CD8-positive, alpha-beta memory T cell (primary cell): ENCODE results near the gene TACR2. TPM values are rescaled to one million over a fixed set of nuclear protein-coding genes. Genes with fewer than 3 reads are reported as not detected.

ENCODE experiments used
- CTCF ChIA-PET: fragments of 350-600 bp; sonication (Branson Sonifier 250); formaldehyde crosslinking; loops from one replicate; lab custom pipeline; 2021; ENCODE audit warnings: antibody characterized with exemption; lab: Charles Lee
- POLR2A ChIA-PET: fragments of 350-600 bp; sonication (Branson Sonifier 250); formaldehyde crosslinking; loops from one replicate; lab custom pipeline; 2021; ENCODE audit warnings: antibody characterized with exemption; lab: Charles Lee
- DNase-seq, 5 donors: peaks; one replicate each; pipeline versions ENCODE4 v3.0.0 to v3.0.0-alpha.2; 2020 to 2022; ENCODE audit warnings: mixed read lengths in 1 of 5
- H3K27ac ChIP-seq: one replicate; pipeline ENCODE4 v1.7.0; 2013; ENCODE audit warnings: low read depth, mild to moderate bottlenecking, low read length, moderate library complexity
- H3K27me3 ChIP-seq: 2 replicates; pipeline ENCODE4 v1.7.0; 2013; ENCODE audit warnings: low read length, mild to moderate bottlenecking; ENCODE audit not compliant: insufficient read depth, poor library complexity, severe bottlenecking
- H3K36me3 ChIP-seq: 2 replicates; pipeline ENCODE4 v1.7.0; 2013; ENCODE audit warnings: mild to moderate bottlenecking, low read length, moderate library complexity; ENCODE audit not compliant: insufficient read depth
- H3K4me1 ChIP-seq: 2 replicates; pipeline ENCODE4 v1.7.0; 2013; ENCODE audit warnings: mild to moderate bottlenecking, low read length, moderate library complexity; ENCODE audit not compliant: insufficient read depth
- H3K4me3 ChIP-seq: 2 replicates; pipeline ENCODE4 v1.7.0; 2013; ENCODE audit warnings: mild to moderate bottlenecking, low read length
- H3K9me3 ChIP-seq: 2 replicates; pipeline ENCODE4 v1.7.0; 2013; ENCODE audit warnings: mild to moderate bottlenecking, low read length
- H3K27ac Mint-ChIP-seq, 8 donors: one replicate each; pipeline ENCODE4 v1.8.0; 2020 to 2021; ENCODE audit warnings: mixed read lengths in 8 of 8, mild to moderate bottlenecking in 6 of 8, inconsistent platforms in 3 of 8, moderate library complexity in 3 of 8
- H3K27me3 Mint-ChIP-seq, 2 donors: one replicate each; pipeline ENCODE4 v1.8.0; 2020 to 2021; ENCODE audit warnings: mixed read lengths in 2 of 2, mild to moderate bottlenecking in 1 of 2, moderate library complexity in 1 of 2
- H3K36me3 Mint-ChIP-seq, 3 donors: one replicate each; pipeline ENCODE4 v1.8.0; 2020 to 2021; ENCODE audit warnings: mixed read lengths in 3 of 3, inconsistent platforms in 1 of 3, mild to moderate bottlenecking in 1 of 3
- H3K4me1 Mint-ChIP-seq, 3 donors: one replicate each; pipeline ENCODE4 v1.8.0; 2020 to 2021; ENCODE audit warnings: mixed read lengths in 3 of 3, inconsistent platforms in 1 of 3, mild to moderate bottlenecking in 1 of 3
- H3K4me3 Mint-ChIP-seq, 7 donors: one replicate each; pipeline ENCODE4 v1.8.0; 2020 to 2021; ENCODE audit warnings: mixed read lengths in 7 of 7, mild to moderate bottlenecking in 6 of 7, moderate library complexity in 4 of 7, inconsistent platforms in 2 of 7
- H3K9me3 Mint-ChIP-seq, 5 donors: one replicate each; pipeline ENCODE4 v1.8.0; 2020 to 2022; ENCODE audit warnings: mixed read lengths in 5 of 5, mild to moderate bottlenecking in 3 of 5, moderate library complexity in 2 of 5, inconsistent platforms in 1 of 5
- polyA plus RNA-seq: library from polyadenylated mRNA; unstranded; fragments of 300-500 nt; fragmentation: Illumina TruSeq; gene quantifications from one replicate; pipeline ENCODE4 v1.2.3, GENCODE V29; 2021
- total RNA-seq, 2 experiments: library from RNA; stranded (reverse); gene quantifications; one replicate each; pipeline ENCODE4 v1.2.3, GENCODE V29; 2021

Gene TACR2
- total and polyA plus RNA-seq, 3 experiments from 2014 or later: not detected

GRCh38 chr10:69358148-69358795 is 58.4 kb downstream of the TACR2 start:
- POLR2A ChIA-PET: no interaction called here
- Mint-ChIP-seq H3K27ac (peak overlapping the region; percentile 68 to 93 (median 83)), H3K36me3 (peaks cover 0 to 40% (median 3%) of the 10 kb centered on the region in 3 donors)

GRCh38 chr10:69356187-69356586 is 60.5 kb downstream of the TACR2 start:
- no peak for DNase-seq
- no peaks in the 10 kb centered on the region for H3K27me3 ChIP-seq
- POLR2A ChIA-PET: no interaction called here
- no peaks in the 10 kb centered on the region for H3K9me3 Mint-ChIP-seq
- peak overlapping the region in 2 of 8 donors; percentile 33 to 64 for H3K27ac Mint-ChIP-seq
- no peaks in the 10 kb centered on the region for H3K36me3 ChIP-seq
- H3K27ac ChIP-seq: no peak overlapping the region
- H3K4me1 ChIP-seq: peaks cover 58% of the 10 kb centered on the region
- peaks cover 0 to 34% (median 0%) of the 10 kb centered on the region in 3 donors for H3K36me3 Mint-ChIP-seq
- CTCF ChIA-PET: interaction anchor here (0.6 kb wide), 1 partner anchor 264 kb away, joined by 3 read pairs; no protein-coding TSS in a partner anchor
- no peaks in the 10 kb centered on the region for H3K27me3 Mint-ChIP-seq
- no peak overlapping the region for H3K4me3 Mint-ChIP-seq
- H3K4me1 Mint-ChIP-seq: peaks cover 38 to 54% (median 40%) of the 10 kb centered on the region in 3 donors
- H3K9me3 ChIP-seq: no peaks in the 10 kb centered on the region
- no peak overlapping the region for H3K4me3 ChIP-seq

More at GRCh38 chr10:69358148-69358795, 58.4 kb downstream of the TACR2 start:
- no peaks in the 10 kb centered on the region for H3K27me3 Mint-ChIP-seq
- H3K4me3 Mint-ChIP-seq: peak overlapping the region in 2 of 7 donors; percentile 1 to 12
- no peaks in the 10 kb centered on the region for H3K27me3 ChIP-seq
- H3K9me3 Mint-ChIP-seq: no peaks in the 10 kb centered on the region
- no peaks in the 10 kb centered on the region for H3K9me3 ChIP-seq
- CTCF ChIA-PET: no interaction called here
- H3K27ac ChIP-seq: no peak overlapping the region
- no peaks in the 10 kb centered on the region for H3K36me3 ChIP-seq
- H3K4me1 ChIP-seq: peaks cover 64% of the 10 kb centered on the region
- no peak overlapping the region for H3K4me3 ChIP-seq
- H3K4me1 Mint-ChIP-seq: peaks cover 45 to 59% (median 54%) of the 10 kb centered on the region in 3 donors
- no peak for DNase-seq

DNA sequence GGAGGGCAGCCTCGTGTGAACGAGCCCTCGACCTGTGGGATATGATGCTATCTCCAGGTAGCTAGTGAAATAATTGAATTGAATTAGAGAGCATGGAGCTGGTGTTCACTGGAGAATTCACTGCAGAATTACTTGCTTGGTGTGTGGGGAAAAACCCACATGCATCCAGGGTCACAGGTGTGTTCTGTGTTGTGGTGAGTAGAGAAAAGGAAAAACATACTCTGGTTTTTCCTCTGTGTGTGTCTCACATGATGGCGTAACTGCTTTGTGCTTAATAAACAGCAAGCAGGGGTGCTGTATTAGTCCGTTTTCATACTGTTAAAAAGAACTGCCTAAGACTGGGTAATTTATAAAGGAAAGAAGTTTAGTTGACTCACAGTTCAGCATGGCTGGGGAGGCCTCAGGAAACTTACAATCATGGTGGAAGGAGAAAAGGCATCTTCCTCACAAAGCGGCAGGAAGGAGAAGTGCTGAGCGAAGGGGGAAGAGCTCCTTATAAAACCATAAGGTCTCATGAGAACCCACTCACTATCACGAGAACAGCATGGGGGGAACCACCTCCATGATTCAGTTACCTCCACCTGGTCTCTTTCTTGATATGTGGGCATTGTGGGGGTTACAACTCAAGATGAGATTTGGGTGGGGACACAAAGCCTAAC is 62.6 kb downstream of the TACR2 start:
- H3K9me3 ChIP-seq: no peaks in the 10 kb centered on the region
- H3K4me3 Mint-ChIP-seq: no peak overlapping the region
- CTCF ChIA-PET: no interaction called here
- no peak overlapping the region for H3K4me3 ChIP-seq
- H3K27me3 ChIP-seq: no peaks in the 10 kb centered on the region
- no peaks in the 10 kb centered on the region for H3K27me3 Mint-ChIP-seq
- H3K4me1 Mint-ChIP-seq: peaks cover 30 to 47% (median 31%) of the 10 kb centered on the region in 3 donors
- H3K9me3 Mint-ChIP-seq: no peaks in the 10 kb centered on the region
- peaks cover 5% of the 10 kb centered on the region for H3K36me3 ChIP-seq
- POLR2A ChIA-PET: no interaction called here
- H3K36me3 Mint-ChIP-seq: peaks cover 0 to 30% (median 0%) of the 10 kb centered on the region in 3 donors
- no peak overlapping the region for H3K27ac ChIP-seq
- H3K27ac Mint-ChIP-seq: peak overlapping the region in 6 of 8 donors; percentile 23 to 82 (median 38)
- peaks cover 49% of the 10 kb centered on the region for H3K4me1 ChIP-seq
- peak in 1 of 5 donors; percentile 39 for DNase-seq

Other genes with a start within 250 kb of the TACR2 start
- 10 to 100 TPM; 50.0 to 51.0 TPM for gene SUPV3L1, start 236.7 kb downstream of the TACR2 start, total RNA-seq
- 25.1 TPM for gene SUPV3L1, start 236.7 kb downstream of the TACR2 start, polyA plus RNA-seq
- gene HKDC1, start 196.6 kb downstream of the TACR2 start, total RNA-seq: under 1 TPM in 1 of 2 experiments, not detected in 1; 0.15 TPM
- gene HKDC1, start 196.6 kb downstream of the TACR2 start, polyA plus RNA-seq: 3.0 TPM
- 100 to 1,000 TPM; 151 to 153 TPM for gene HK1, start 138.4 kb downstream of the TACR2 start, total RNA-seq
- 144 TPM for gene HK1, start 138.4 kb downstream of the TACR2 start, polyA plus RNA-seq
- 1 to 10 TPM; 1.4 to 2.4 TPM for gene TSPAN15, start 34.5 kb upstream of the TACR2 start, total RNA-seq
- 20.2 TPM for gene TSPAN15, start 34.5 kb upstream of the TACR2 start, polyA plus RNA-seq
- gene NEUROG3, start 156.5 kb upstream of the TACR2 start, total RNA-seq: not detected
- gene NEUROG3, start 156.5 kb upstream of the TACR2 start, polyA plus RNA-seq: 0.15 TPM
- gene FAM241B, start 213.3 kb upstream of the TACR2 start, total RNA-seq: 10 to 100 TPM; 10.6 to 10.8 TPM
- gene FAM241B, start 213.3 kb upstream of the TACR2 start, polyA plus RNA-seq: 11.8 TPM